HuH-7.5 (cell line): ENCODE measurements around the gene CFTR.
"Not testable (repeated sequence)": the region's sequence is repeated elsewhere in the genome, so short reads cannot be mapped to it uniquely, and the experiment has no call there.

Experiments
- DNase-seq: peaks from one replicate; pipeline ENCODE4 v3.0.0; 2011; ENCODE audit warnings: low spot score

CFTR gene

DNA sequence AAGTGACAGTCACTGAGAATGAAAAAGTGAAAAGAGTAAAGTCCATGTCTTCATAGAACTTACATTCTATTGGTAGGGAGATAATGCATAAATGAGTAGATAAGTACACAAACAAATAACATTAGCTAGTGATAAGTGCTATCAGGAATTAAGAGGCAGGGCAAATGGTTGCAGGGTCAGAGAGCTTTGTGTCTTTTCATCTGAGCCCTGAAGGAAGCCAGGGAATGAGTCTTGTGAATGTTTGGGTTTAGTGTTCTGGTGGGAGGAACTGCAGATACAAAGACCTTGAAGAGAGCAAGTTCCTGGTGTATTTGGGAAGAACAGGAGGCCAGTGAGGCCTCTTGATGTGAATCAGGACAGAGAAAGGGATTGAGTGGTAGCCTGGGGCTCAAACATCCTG lies 209.6 kb downstream of the CFTR start:
- no peak for DNase-seq

DNA sequence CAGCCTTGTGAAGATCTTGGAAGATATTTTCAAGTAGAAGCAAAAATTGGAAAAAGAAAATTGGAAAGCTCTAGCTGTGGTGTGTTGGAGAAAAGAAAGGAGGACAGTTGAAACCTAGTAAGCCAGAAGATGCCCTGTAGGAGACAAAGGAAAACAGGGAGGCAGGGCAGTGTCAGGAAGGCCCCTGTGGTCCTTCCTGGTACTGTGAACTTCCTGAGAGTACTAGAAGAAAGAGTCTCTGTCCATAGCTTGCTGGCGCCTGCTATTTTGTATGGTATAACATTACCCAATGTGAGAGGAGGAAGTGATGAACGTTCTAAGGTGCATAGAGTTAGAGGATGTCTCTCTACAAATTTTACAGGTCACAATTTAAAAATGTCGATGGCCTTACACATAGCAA lies 210.3 kb downstream of the CFTR start:
- no peak for DNase-seq

DNA sequence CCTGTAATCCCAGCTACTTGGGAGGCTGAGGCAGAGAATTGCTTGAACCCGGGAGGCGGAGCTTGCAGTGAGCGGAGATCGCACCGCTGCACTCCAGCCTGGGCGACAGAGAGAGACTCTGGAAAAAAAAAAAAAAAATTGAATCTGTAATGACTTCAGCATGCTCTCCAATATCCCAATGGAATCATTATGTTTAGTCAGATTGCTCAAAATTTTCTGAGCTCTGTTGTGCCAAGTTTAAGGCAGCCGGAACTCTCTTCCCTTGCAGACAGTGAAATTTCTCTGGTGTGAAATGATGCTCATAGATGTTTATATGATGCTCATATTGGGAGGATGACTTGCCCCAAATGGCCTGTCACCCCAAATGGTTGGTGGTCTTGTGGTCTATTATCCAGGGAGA lies 212.5 kb downstream of the CFTR start:
- DNase-seq, result no peak

DNA sequence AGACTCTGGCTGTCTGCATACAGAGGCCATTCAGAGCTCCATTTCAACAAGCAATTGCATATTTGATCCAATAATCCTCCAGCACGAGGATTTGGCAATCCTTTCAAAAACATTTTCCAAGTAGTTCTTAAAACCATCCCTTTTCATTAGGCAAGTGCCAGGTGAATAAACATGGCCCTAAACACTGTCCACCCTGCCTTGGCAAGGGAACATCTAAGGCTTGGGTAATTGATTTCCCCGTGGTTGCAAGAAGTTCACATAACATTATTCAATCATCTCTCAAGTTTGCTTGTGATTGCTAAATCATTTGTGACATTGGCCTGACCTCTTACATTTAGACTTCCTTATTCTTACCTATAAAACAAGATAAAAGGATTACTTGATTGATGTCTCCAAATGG lies 218.2 kb downstream of the CFTR start:
- DNase-seq, result no peak

DNA sequence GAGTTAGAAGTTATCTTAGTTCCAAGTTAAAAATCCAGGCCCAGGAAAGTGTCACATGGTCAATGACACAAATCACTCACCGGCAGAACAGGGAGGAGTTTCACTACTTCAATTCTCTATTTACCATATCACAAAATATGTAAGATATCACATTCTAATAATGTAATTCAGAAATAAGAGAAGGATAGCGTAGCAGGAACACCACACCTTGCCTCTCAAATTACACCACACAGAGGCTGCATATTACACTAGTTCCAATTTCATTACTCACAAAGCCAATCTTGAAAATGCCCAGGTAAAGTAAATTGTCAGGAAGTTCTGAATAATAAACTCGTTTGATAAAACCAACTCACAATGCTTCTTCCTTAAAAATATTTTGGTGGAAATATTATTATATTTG lies 224.2 kb downstream of the CFTR start:
- DNase-seq, result no peak

DNA sequence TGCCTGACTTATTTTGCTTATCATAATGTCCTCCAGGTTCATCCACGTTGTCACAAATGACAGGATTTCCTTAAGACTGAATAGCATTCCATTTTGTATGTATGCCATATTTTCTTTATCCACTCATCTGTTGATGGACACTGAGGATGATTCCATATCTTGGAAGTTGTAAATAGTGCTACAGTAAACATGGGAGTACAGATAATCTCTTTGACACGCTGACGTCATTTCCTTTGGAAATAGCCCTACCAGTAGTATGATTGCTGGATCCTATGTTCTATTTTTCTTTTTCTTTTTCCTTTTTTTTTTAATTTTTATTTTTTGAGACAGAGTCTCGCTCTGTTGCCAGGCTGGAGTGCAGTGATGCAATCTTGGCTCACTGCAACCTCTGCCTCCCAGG lies 225.8 kb downstream of the CFTR start:
- no peak for DNase-seq

DNA sequence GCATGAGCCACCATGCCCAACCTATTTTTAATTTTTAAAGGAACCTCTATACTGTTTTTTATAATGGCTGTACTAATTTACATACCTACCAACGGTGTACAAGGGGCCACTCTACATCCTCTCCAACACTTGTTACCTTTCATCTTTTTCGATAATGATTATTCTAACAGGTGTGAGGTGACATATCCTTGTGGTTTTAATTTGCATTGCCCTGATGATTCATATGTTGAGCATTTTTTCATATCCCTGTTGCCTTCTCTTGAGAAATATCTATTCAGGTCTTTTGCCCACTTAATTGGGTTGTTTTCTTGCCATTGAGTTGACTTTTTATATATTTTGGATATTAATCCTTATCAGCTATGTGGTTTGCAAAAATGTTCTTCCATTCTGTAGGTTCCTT lies 226.4 kb downstream of the CFTR start:
- DNase-seq, result no peak

DNA sequence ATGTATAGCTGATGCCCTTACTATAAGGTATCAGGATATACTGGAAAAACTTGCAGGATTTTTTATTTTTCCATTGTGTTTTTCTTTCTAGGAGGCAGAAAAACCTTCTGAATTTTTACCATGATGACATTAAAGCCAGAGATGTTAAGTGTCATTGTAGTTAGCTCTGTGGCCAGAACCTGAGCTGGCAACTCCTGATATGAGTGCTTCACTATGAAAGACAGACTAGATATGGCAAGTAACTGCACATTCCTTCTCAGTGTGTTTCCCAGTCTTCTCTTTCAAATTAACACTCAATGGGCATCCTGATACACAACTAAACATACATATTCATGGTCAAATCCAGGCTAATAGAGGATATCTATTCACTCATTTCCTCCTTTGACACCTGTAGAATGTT lies 227.3 kb downstream of the CFTR start:
- DNase-seq, result no peak

DNA sequence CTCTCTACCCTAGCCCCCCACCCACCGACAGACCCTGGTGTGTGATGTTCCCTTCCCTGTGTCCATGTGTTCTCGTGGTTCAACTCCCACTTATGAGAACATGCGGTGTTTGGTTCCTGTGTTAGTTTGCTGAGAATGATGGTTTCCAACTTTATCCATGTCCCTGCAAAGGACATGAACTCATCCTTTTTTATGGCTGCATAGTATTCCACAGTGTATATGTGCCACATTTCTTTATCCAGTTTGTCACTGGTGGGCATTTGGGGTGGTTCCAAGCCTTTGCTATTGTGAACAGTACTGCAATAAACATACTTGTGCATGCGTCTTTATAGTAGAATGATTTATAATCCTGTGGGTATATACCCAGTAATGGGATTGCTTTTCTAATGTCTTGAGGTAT lies 228.3 kb downstream of the CFTR start:
- not testable (repeated sequence) for DNase-seq

DNA sequence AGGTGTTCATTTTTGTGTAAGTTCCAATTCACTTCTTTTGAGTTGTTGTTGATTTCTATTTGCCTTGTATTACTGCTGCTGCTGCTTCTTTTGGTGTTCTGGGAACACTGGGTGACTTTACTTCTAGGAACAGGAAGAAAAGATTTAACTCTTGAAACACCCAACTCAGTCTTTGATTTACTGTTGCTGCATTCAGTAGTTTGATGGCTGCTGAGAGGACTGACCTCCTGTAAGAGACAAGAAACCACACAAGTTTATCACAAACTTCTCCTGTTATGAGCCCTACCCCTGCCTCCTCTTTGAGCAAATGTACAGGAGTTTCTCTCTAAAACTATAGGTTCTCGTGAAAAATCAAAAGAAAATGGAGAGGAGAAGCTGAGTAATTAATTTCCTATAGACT lies 231.7 kb downstream of the CFTR start:
- DNase-seq, result no peak

DNA sequence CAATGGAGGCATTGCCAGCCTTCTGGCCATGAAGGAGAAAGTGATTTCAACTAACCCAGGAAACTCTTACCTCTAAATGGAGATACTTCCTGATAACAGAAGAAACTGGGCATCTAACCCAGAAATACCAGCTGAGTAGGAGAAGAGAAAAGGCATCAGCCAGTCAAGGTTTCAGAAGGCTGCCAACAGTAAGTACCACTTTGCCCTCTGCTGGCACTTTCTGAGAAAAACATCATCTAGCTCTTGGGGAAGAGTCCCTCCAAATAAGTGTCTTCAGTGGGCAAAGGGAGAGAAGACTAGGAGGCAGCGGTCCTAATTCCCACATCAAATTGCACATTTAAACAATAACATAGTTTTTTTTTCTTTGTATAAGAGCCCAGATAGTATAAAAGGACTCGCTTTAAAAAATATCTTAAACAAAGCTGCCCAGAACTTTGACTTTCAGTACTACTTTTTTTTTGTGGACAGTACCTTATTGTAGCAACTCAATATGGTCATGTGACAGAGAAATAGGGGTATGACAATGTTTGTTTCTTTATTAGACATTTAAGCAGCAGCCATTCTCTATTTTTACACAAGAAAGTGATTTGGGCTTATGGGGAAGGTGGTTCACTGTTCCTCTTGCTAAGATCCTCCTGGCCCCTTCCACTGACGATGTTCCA lies 236.1 kb downstream of the CFTR start:
- peak; percentile 43 for DNase-seq

DNA sequence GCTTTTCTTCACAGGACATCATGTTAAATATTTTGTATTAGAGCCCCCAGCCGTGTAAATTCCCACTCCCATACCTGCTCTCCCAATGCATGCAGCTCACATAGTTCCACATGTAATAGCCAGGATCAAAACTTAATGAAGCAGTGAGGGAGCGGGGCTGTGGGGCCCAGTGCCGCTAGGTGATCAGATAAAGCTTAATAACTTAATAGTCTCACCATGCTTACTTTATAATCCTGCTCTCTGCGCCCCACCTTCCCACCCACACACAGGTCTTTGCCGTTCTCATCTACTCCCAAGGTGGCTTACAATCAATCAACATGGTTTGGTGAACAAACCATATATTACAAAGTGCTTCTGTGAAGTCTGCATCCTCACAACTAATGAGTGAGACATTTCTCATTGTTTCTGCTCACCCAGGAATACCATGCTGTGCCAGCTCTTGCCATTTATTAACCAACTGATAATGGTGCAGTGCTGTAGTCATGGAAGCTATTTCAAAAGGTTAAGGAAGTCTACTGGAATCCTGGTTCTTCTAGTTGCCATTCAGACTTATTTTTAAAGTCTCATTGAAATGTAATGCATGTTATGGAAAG lies 237.0 kb downstream of the CFTR start:
- DNase-seq, result no peak

DNA sequence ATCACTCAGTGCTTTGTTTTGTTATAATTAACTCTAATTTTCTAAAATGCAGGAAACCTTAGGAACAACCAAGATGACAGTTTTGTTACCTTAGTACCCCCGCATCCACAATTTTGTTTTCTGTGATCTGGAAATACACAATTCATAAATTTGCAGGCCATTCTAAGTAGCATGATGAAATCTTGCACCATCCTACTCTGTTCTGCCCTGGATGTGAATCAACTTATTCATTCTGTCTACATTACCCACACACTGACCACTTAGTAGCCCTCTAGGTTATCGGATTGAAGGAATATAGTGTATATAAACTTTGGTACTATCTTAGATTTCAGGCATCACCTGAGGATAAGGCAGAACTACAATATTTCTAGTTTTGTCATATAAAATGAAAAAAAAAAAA lies 237.5 kb downstream of the CFTR start:
- DNase-seq, result no peak
